ENCODE data around the gene GPR153. TPM values are rescaled to one million over a fixed set of nuclear protein-coding genes. Genes with fewer than 3 reads are reported as not detected.

The GPR153 gene
- total and polyA plus RNA-seq, 2 donors (not counting 1 experiment from before 2014, with no cell fraction given) = 0.04 to 0.20 TPM

- H3K27ac Mint-ChIP-seq = no peak overlapping the region
- Histone ChIP-seq H3K4me2 (replicated peaks; ENCODE audit: low read depth, low read length, poor library complexity, severe bottlenecking) (no peak overlapping the region), H3K9me3 (ENCODE audit: control extremely low read depth in 1 of 3, control insufficient read depth in 2 of 3, insufficient read depth in 1 of 3, low read length in 2 of 3) (no peaks in the 10 kb centered on the region), H3K4me1 (ENCODE audit: control insufficient read depth in 2 of 2, insufficient read depth in 2 of 2, low read length in 2 of 2) (no peaks in the 10 kb centered on the region), H3K27me3 (replicated peaks in 1 of 4; ENCODE audit: control extremely low read depth in 1 of 4, control insufficient read depth in 3 of 4, insufficient read depth in 4 of 4, low read length in 3 of 4) (no peaks in the 10 kb centered on the region), H3K4me3 (ENCODE audit: control extremely low read depth in 1 of 5, extremely low read depth in 1 of 5, insufficient read depth in 1 of 5, low read depth in 2 of 5, low read length in 4 of 5) (no peak overlapping the region), H2AFZ (ENCODE audit: insufficient read depth, low read depth, low read length, poor library complexity, severe bottlenecking) (no peak overlapping the region), H4K20me1 (ENCODE audit: control insufficient read depth, insufficient read depth, low read length, poor library complexity, severe bottlenecking) (no peaks in the 10 kb centered on the region), H3K27ac (ENCODE audit: low read length in 2 of 2) (no peak overlapping the region), H3K79me2 (ENCODE audit: control insufficient read depth, insufficient read depth, low read length) (no peaks in the 10 kb centered on the region), H3K9ac (ENCODE audit: low read length) (no peak overlapping the region), H3K36me3 (replicated peaks in 1 of 2; ENCODE audit: control extremely low read depth in 1 of 2, control insufficient read depth in 1 of 2, extremely low read depth in 1 of 2, insufficient read depth in 2 of 2, low read length in 1 of 2) (no peaks in the 10 kb centered on the region)
- DNase-seq (no peak), ATAC-seq (ENCODE audit: low read depth) (no peak)
- intact Hi-C loops (cut with micrococcal nuclease) = no loop called here
- H3K4me3 Mint-ChIP-seq = no peak overlapping the region
- no peaks in the 10 kb centered on the region for H3K4me1 Mint-ChIP-seq
- H3K27me3 Mint-ChIP-seq = no peaks in the 10 kb centered on the region
- WGBS (ENCODE audit: insufficient coverage) = 92% methylated on average over 6 of the region's 6 CpGs
- CTCF ChIA-PET = no interaction called here
- no peaks in the 10 kb centered on the region for H3K9me3 Mint-ChIP-seq (ENCODE audit: insufficient read depth)
- no peak for TF ChIP-seq CTCF (IDR thresholded peaks at IDR 0.05)
- TF ChIP-seq EZH2 (IDR thresholded peaks at IDR 0.05; ENCODE audit: borderline replicate concordance, insufficient read depth, low read depth, low read length, poor library complexity, severe bottlenecking) = no peak
- POLR2A ChIA-PET = no interaction called here
Observed at GRCh38 chr1:6272868-6273267, 12.0 kb upstream of the GPR153 start.

GRCh38 chr1:6272452-6272851 lies 11.6 kb upstream of the GPR153 start:
- Histone ChIP-seq H3K36me3 (replicated peaks in 1 of 2; ENCODE audit: control extremely low read depth in 1 of 2, control insufficient read depth in 1 of 2, extremely low read depth in 1 of 2, insufficient read depth in 2 of 2, low read length in 1 of 2) (no peaks in the 10 kb centered on the region), H3K27ac (ENCODE audit: low read length in 2 of 2) (no peak overlapping the region), H2AFZ (ENCODE audit: insufficient read depth, low read depth, low read length, poor library complexity, severe bottlenecking) (no peak overlapping the region), H3K9me3 (ENCODE audit: control extremely low read depth in 1 of 3, control insufficient read depth in 2 of 3, insufficient read depth in 1 of 3, low read length in 2 of 3) (no peaks in the 10 kb centered on the region), H3K9ac (ENCODE audit: low read length) (no peak overlapping the region), H3K4me2 (replicated peaks; ENCODE audit: low read depth, low read length, poor library complexity, severe bottlenecking) (no peak overlapping the region), H4K20me1 (ENCODE audit: control insufficient read depth, insufficient read depth, low read length, poor library complexity, severe bottlenecking) (no peaks in the 10 kb centered on the region), H3K79me2 (ENCODE audit: control insufficient read depth, insufficient read depth, low read length) (no peaks in the 10 kb centered on the region), H3K4me1 (ENCODE audit: control insufficient read depth in 2 of 2, insufficient read depth in 2 of 2, low read length in 2 of 2) (no peaks in the 10 kb centered on the region), H3K4me3 (ENCODE audit: control extremely low read depth in 1 of 5, extremely low read depth in 1 of 5, insufficient read depth in 1 of 5, low read depth in 2 of 5, low read length in 4 of 5) (no peak overlapping the region), H3K27me3 (replicated peaks in 1 of 4; ENCODE audit: control extremely low read depth in 1 of 4, control insufficient read depth in 3 of 4, insufficient read depth in 4 of 4, low read length in 3 of 4) (no peaks in the 10 kb centered on the region)
- H3K9me3 Mint-ChIP-seq (ENCODE audit: insufficient read depth) = no peaks in the 10 kb centered on the region
- ChIA-PET CTCF (no interaction called here), POLR2A (no interaction called here)
- H3K27ac Mint-ChIP-seq = no peak overlapping the region
- DNase-seq = no peak
- WGBS (ENCODE audit: insufficient coverage) = 95% methylated on average over 9 of the region's 9 CpGs
- H3K4me1 Mint-ChIP-seq = no peaks in the 10 kb centered on the region
- no peak for ATAC-seq (ENCODE audit: low read depth)
- intact Hi-C loops (cut with micrococcal nuclease) = no loop called here
- H3K4me3 Mint-ChIP-seq = no peak overlapping the region
- no peaks in the 10 kb centered on the region for H3K27me3 Mint-ChIP-seq
- TF ChIP-seq EZH2 (IDR thresholded peaks at IDR 0.05; ENCODE audit: borderline replicate concordance, insufficient read depth, low read depth, low read length, poor library complexity, severe bottlenecking) (no peak), CTCF (IDR thresholded peaks at IDR 0.05) (no peak)
